Parathyroid adenoma (tissue), 2 donors: ENCODE data around the gene YLPM1.
A peak's percentile ranks its signal among the peaks of the same experiment; 100 is the strongest.

Experiments
- H2AFZ ChIP-seq: fragments of 300-600 bp; sonication (generic); one replicate; pipeline ENCODE4 v1.7.0; 2017; ENCODE audit warnings: antibody characterized with exemption, mild to moderate bottlenecking
- H3K27ac ChIP-seq: fragments of 300-600 bp; sonication (generic); one replicate; pipeline ENCODE4 v1.7.0; 2017
- H3K27me3 ChIP-seq: fragments of 300-600 bp; sonication (generic); one replicate; pipeline ENCODE4 v1.7.0; 2017; ENCODE audit warnings: low read length; ENCODE audit not compliant: control insufficient read depth, insufficient read depth
- H3K36me3 ChIP-seq: fragments of 300-600 bp; sonication (generic); one replicate; pipeline ENCODE4 v1.7.0; 2017; ENCODE audit warnings: low read length; ENCODE audit not compliant: control insufficient read depth, insufficient read depth
- H3K4me1 ChIP-seq: fragments of 300-600 bp; sonication (generic); one replicate; pipeline ENCODE4 v1.7.0; 2017; ENCODE audit warnings: control low read depth
- H3K4me2 ChIP-seq: fragments of 300-600 bp; sonication (generic); one replicate; pipeline ENCODE4 v1.7.0; 2017; ENCODE audit warnings: low read length
- H3K4me3 ChIP-seq: fragments of 300-600 bp; sonication (generic); one replicate; pipeline ENCODE4 v1.7.0; 2017; ENCODE audit warnings: low read depth, low read length
- H3K79me2 ChIP-seq: fragments of 300-600 bp; sonication (generic); one replicate; pipeline ENCODE4 v1.7.0; 2017; ENCODE audit warnings: control low read depth
- H3K9ac ChIP-seq: fragments of 300-600 bp; sonication (generic); one replicate; pipeline ENCODE4 v1.7.0; 2017; ENCODE audit warnings: mild to moderate bottlenecking
- H3K9me3 ChIP-seq: fragments of 300-600 bp; sonication (generic); one replicate; pipeline ENCODE4 v1.7.0; 2017; ENCODE audit warnings: low read length; ENCODE audit not compliant: control insufficient read depth
- TF ChIP-seq, protein P1 (sequence below): fragments of 300-600 bp; sonication (generic); IDR thresholded peaks from one replicate; pipeline ENCODE4 v1.7.0; 2017; ENCODE audit warnings: antibody characterized with exemption, mild to moderate bottlenecking
- donor health status: primary hyperparathyroidism.

Gene YLPM1

DNA sequence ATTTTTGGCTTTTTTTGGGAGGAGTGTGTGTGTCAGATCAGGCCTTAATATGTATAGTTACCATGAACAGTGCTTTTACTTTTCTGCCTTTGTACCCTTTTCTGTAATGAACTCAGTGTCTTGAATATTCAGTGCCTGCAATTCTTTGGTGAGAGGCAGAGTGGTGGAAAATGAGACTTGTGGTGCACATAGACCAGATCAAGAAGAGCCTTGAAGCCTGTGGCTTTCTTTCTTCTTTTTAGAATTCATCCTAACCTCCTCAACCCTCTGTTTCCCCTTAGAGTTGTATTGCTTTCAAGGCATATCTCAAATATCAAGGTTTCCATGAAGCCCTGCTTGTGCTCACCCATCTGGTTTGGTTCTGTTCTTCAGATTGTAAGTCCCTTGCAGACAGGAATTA is 2.6 kb downstream of the YLPM1 start:
- Histone ChIP-seq H3K27me3 (no peaks in the 10 kb centered on the region), H3K9ac (no peak overlapping the region), H3K4me1 (peaks cover 14% of the 10 kb centered on the region), H3K4me3 (no peak overlapping the region), H3K4me2 (peak overlapping the region; percentile 1), H3K27ac (no peak overlapping the region), H3K9me3 (no peaks in the 10 kb centered on the region), H3K36me3 (no peaks in the 10 kb centered on the region), H2AFZ (no peak overlapping the region), H3K79me2 (peaks cover 29% of the 10 kb centered on the region)
- TF ChIP-seq, protein P1, sequence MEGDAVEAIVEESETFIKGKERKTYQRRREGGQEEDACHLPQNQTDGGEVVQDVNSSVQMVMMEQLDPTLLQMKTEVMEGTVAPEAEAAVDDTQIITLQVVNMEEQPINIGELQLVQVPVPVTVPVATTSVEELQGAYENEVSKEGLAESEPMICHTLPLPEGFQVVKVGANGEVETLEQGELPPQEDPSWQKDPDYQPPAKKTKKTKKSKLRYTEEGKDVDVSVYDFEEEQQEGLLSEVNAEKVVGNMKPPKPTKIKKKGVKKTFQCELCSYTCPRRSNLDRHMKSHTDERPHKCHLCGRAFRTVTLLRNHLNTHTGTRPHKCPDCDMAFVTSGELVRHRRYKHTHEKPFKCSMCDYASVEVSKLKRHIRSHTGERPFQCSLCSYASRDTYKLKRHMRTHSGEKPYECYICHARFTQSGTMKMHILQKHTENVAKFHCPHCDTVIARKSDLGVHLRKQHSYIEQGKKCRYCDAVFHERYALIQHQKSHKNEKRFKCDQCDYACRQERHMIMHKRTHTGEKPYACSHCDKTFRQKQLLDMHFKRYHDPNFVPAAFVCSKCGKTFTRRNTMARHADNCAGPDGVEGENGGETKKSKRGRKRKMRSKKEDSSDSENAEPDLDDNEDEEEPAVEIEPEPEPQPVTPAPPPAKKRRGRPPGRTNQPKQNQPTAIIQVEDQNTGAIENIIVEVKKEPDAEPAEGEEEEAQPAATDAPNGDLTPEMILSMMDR: no peak

DNA sequence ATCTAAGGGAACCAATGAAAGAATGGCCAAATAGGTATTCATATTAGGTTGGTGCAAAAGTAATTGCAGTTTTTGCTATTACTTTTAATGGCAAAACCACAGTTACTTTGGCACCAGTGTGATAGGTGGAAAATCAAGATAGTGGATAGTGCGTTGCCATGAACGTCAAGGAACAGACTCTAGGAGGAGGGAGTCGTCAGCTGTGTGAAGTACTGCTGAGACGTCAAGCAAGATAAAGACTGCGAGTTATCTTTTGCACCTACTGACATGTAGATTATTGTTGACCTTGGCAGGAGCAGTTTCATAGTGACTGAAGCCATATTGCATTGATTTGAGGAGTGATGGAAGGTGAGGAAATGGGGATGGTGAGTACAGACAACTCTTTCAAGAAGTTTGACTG is 8.3 kb downstream of the YLPM1 start:
- H3K4me2 ChIP-seq: no peak overlapping the region
- H3K36me3 ChIP-seq: no peaks in the 10 kb centered on the region
- H3K9me3 ChIP-seq: no peaks in the 10 kb centered on the region
- no peaks in the 10 kb centered on the region for H3K27me3 ChIP-seq
- no peak overlapping the region for H2AFZ ChIP-seq
- H3K79me2 ChIP-seq: peaks cover 31% of the 10 kb centered on the region
- H3K9ac ChIP-seq: no peak overlapping the region
- H3K4me1 ChIP-seq: no peaks in the 10 kb centered on the region
- H3K4me3 ChIP-seq: no peak overlapping the region
- TF ChIP-seq, protein P1: no peak
- H3K27ac ChIP-seq: no peak overlapping the region

DNA sequence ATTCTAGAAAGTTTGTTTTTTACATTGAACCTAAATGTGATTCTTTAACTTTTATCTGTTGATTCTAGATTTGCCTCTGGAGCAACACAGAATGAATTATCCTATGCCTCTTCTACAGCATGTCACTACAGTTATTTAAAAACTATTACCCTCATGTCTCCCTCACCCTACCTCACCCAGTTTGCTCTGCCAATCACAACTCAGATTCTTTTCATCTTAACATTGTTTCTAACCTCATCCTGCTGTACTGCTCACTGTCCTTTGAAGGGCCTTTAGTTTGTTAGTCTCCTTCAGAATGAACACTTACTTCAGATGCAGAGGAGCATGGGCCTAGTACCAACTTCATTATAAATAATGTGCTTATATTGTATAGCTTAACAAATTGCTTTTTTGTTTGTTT is 21.5 kb downstream of the YLPM1 start:
- TF ChIP-seq, protein P1: no peak
- no peak overlapping the region for H3K27ac ChIP-seq
- no peaks in the 10 kb centered on the region for H3K36me3 ChIP-seq
- H3K4me3 ChIP-seq: no peak overlapping the region
- H2AFZ ChIP-seq: no peak overlapping the region
- H3K9me3 ChIP-seq: no peaks in the 10 kb centered on the region
- H3K4me1 ChIP-seq: no peaks in the 10 kb centered on the region
- H3K27me3 ChIP-seq: no peaks in the 10 kb centered on the region
- no peak overlapping the region for H3K9ac ChIP-seq
- peaks cover 23% of the 10 kb centered on the region for H3K79me2 ChIP-seq
- no peak overlapping the region for H3K4me2 ChIP-seq

DNA sequence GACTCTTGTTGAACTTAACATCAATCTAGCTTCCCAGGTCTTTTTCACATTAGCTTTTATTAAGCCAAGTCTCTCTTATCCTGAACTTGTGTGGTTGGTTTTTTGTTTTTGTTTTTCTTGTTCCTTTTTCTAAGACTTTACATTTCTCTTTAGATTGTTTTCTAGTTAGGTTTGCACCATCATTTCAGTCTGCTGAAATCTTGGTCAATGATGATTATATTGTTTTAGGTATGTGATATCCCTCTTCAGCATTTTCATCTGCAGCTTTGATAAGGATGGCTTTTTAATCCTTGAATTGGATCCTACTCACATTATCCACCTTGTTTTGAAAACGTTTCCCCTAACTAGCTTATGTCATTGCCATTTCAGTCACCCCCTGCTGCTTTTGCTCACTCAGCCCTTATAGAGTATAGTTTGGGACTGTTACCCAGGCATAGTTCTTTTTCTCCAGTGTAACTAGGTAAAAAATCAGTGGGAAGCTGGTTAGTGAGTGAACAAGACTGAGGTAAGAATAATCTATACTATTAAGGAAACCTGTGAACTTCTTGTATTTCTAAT is 22.0 kb downstream of the YLPM1 start:
- no peak overlapping the region for H3K27ac ChIP-seq
- no peaks in the 10 kb centered on the region for H3K4me1 ChIP-seq
- no peak overlapping the region for H3K4me3 ChIP-seq
- peaks cover 23% of the 10 kb centered on the region for H3K79me2 ChIP-seq
- no peak overlapping the region for H3K4me2 ChIP-seq
- H3K9ac ChIP-seq: no peak overlapping the region
- H3K9me3 ChIP-seq: no peaks in the 10 kb centered on the region
- H3K36me3 ChIP-seq: no peaks in the 10 kb centered on the region
- H3K27me3 ChIP-seq: no peaks in the 10 kb centered on the region
- H2AFZ ChIP-seq: no peak overlapping the region
- TF ChIP-seq, protein P1: no peak

DNA sequence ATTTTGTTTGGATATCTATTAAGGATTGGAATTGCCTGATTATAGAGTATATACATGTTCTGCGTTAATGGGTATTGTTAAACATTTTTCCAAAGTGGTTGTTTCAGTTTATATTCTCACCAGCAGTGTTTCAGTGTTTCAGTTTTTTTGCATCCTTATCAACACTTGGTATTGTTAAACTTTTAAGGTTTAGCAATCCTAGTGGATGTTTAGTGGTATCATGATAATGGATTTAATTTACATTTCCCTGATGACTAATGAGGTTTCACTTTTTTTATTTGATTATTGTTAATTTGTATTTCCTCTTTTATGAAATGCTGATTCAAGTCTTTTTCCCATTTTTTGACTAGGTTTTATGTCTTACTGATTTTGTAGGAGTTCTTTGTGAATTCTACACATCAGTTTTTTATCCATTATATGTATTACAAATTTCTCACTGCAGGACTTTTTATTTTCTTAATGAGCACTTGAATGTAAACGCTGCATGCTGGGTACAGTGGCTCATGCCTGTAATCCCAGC is 23.7 kb downstream of the YLPM1 start:
- TF ChIP-seq, protein P1: no peak
- Histone ChIP-seq H3K36me3 (no peaks in the 10 kb centered on the region), H3K9ac (no peak overlapping the region)

More for the DNA sequence above, 23.7 kb downstream of the YLPM1 start:
- Histone ChIP-seq H3K9me3 (no peaks in the 10 kb centered on the region), H3K4me3 (no peak overlapping the region), H3K79me2 (peaks cover 29% of the 10 kb centered on the region), H3K4me1 (no peaks in the 10 kb centered on the region), H3K4me2 (no peak overlapping the region), H3K27ac (no peak overlapping the region), H2AFZ (no peak overlapping the region), H3K27me3 (no peaks in the 10 kb centered on the region)
